HG03378 (cell line): ENCODE data around the gene ANKRD62.
"Not testable (repeated sequence)": the region's sequence is repeated elsewhere in the genome, so short reads cannot be mapped to it uniquely, and the experiment has no call there.

Experiments used
- ATAC-seq: cut with Tn5 transposase; IDR thresholded peaks from one replicate; pipeline ENCODE4 v1.9.1; 2021; ENCODE audit warnings: mild to moderate bottlenecking, moderate library complexity; ENCODE audit not compliant: unreplicated experiment

Gene ANKRD62

GRCh38 chr18:12065397-12065796, 28.2 kb upstream of the ANKRD62 start:
- no peak for ATAC-seq

- no peak for ATAC-seq
Observed at GRCh38 chr18:12066910-12067511, 26.6 kb upstream of the ANKRD62 start.

GRCh38 chr18:12067671-12068070, 26.0 kb upstream of the ANKRD62 start:
- no peak for ATAC-seq

- not testable (repeated sequence) for ATAC-seq
Observed at GRCh38 chr18:12068316-12068949, 25.2 kb upstream of the ANKRD62 start.

- ATAC-seq, result no peak
Observed at GRCh38 chr18:12068950-12069320, 24.7 kb upstream of the ANKRD62 start.

GRCh38 chr18:12071066-12071465, 22.6 kb upstream of the ANKRD62 start:
- ATAC-seq, result not testable (repeated sequence)

- ATAC-seq, result no peak
Observed at GRCh38 chr18:12072996-12073395, 20.6 kb upstream of the ANKRD62 start.

GRCh38 chr18:12074736-12075135, 18.9 kb upstream of the ANKRD62 start:
- ATAC-seq, result no peak

GRCh38 chr18:12076424-12077140, 17.1 kb upstream of the ANKRD62 start:
- ATAC-seq, result no peak

GRCh38 chr18:12077994-12078393, 15.6 kb upstream of the ANKRD62 start:
- not testable (repeated sequence) for ATAC-seq

GRCh38 chr18:12079491-12080237, 14.0 kb upstream of the ANKRD62 start:
- ATAC-seq, result no peak

- ATAC-seq, result no peak
Observed at GRCh38 chr18:12085136-12085535, 8.5 kb upstream of the ANKRD62 start.

GRCh38 chr18:12085786-12086185, 7.9 kb upstream of the ANKRD62 start:
- no peak for ATAC-seq

- no peak for ATAC-seq
Observed at GRCh38 chr18:12086249-12086648, 7.4 kb upstream of the ANKRD62 start.

GRCh38 chr18:12086677-12087470, 6.8 kb upstream of the ANKRD62 start:
- no peak for ATAC-seq

- no peak for ATAC-seq
Observed at GRCh38 chr18:12087471-12088025, 6.1 kb upstream of the ANKRD62 start.

- no peak for ATAC-seq
Observed at GRCh38 chr18:12088096-12088495, 5.5 kb upstream of the ANKRD62 start.

- ATAC-seq, result no peak
Observed at GRCh38 chr18:12088731-12089375, 4.8 kb upstream of the ANKRD62 start.

- no peak for ATAC-seq
Observed at GRCh38 chr18:12091538-12092141, 2.0 kb upstream of the ANKRD62 start.
